Mucosa of rectum (tissue), 2 donors: Measurements from ENCODE around the gene MED6.

Experiments
- H3K27ac ChIP-seq, 2 donors: one replicate each; pipeline ENCODE4 v1.7.0; 2013; ENCODE audit warnings: inconsistent platforms in 2 of 2, low read depth in 2 of 2, low read length in 2 of 2
- H3K27me3 ChIP-seq, 2 donors: one replicate each; pipeline ENCODE4 v1.7.0; 2013; ENCODE audit warnings: low read length in 2 of 2; ENCODE audit not compliant: control insufficient read depth in 2 of 2, insufficient read depth in 2 of 2
- H3K36me3 ChIP-seq, 2 donors: one replicate each; pipeline ENCODE4 v1.7.0; 2013; ENCODE audit warnings: low read length in 2 of 2; ENCODE audit not compliant: control insufficient read depth in 2 of 2, insufficient read depth in 2 of 2
- H3K4me1 ChIP-seq, 2 donors: one replicate each; pipeline ENCODE4 v1.7.0; 2013; ENCODE audit warnings: low read length in 2 of 2, mild to moderate bottlenecking in 1 of 2; ENCODE audit not compliant: control insufficient read depth in 2 of 2, insufficient read depth in 2 of 2
- H3K4me3 ChIP-seq, 2 donors: one replicate each; pipeline ENCODE4 v1.7.0; 2013; ENCODE audit warnings: low read length in 2 of 2
- H3K9ac ChIP-seq, 2 donors: one replicate each; pipeline ENCODE4 v1.7.0; 2013; ENCODE audit warnings: low read length in 2 of 2, low read depth in 1 of 2, mild to moderate bottlenecking in 1 of 2
- H3K9me3 ChIP-seq, 2 donors: one replicate each; pipeline ENCODE4 v1.7.0; 2013; ENCODE audit warnings: low read length in 2 of 2; ENCODE audit not compliant: control insufficient read depth in 2 of 2
- donor health status: healthy.
- donor health status: Normal muscosa, but diverticular disease.

The MED6 gene

GRCh38 chr14:70638416-70638815 is 38.0 kb upstream of the MED6 start:
- Histone ChIP-seq H3K4me3 (no peak overlapping the region), H3K27ac (no peak overlapping the region), H3K36me3 (no peaks in the 10 kb centered on the region), H3K4me1 (peaks cover 8 to 11% of the 10 kb centered on the region in 2 donors), H3K9me3 (peaks cover 0 to 2% of the 10 kb centered on the region in 2 donors), H3K27me3 (peaks cover 7 to 18% of the 10 kb centered on the region in 2 donors), H3K9ac (no peak overlapping the region)

- Histone ChIP-seq H3K4me3 (no peak overlapping the region), H3K36me3 (no peaks in the 10 kb centered on the region), H3K27ac (no peak overlapping the region), H3K9ac (no peak overlapping the region), H3K4me1 (peaks cover 3 to 6% of the 10 kb centered on the region in 2 donors), H3K9me3 (peaks cover 0 to 2% of the 10 kb centered on the region in 2 donors), H3K27me3 (peaks cover 6 to 9% of the 10 kb centered on the region in 2 donors)
These were observed 35.6 kb upstream of the MED6 start for GRCh38 chr14:70635971-70636595.

DNA sequence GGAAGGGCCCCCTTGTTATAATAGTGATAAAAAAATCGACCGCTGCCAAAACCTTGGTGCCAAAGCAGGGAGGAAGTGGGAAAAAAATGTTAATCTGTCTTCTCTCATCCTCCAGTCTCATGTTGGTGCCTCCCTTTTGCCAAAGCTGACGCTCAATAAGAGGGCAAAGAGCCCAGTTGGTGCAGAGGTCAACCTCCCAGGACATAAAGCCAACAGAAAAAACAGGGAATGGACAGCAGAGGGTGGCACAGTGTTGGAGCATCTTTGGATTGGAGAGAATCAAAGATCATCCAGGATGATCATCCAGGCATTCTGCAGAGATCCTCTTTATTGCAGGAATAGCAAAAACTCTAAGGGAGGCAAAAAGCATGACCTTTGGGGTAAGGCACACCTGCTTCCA is 31.5 kb upstream of the MED6 start:
- no peaks in the 10 kb centered on the region for H3K4me1 ChIP-seq
- H3K27ac ChIP-seq: no peak overlapping the region
- no peak overlapping the region for H3K4me3 ChIP-seq
- H3K9ac ChIP-seq: no peak overlapping the region
- H3K27me3 ChIP-seq: no peaks in the 10 kb centered on the region
- no peaks in the 10 kb centered on the region for H3K36me3 ChIP-seq
- H3K9me3 ChIP-seq: peaks cover 0 to 2% of the 10 kb centered on the region in 2 donors

GRCh38 chr14:70624972-70625371 is 24.5 kb upstream of the MED6 start:
- Histone ChIP-seq H3K36me3 (no peaks in the 10 kb centered on the region), H3K4me1 (no peaks in the 10 kb centered on the region), H3K4me3 (no peak overlapping the region), H3K27me3 (no peaks in the 10 kb centered on the region), H3K27ac (no peak overlapping the region), H3K9me3 (peaks cover 0 to 4% of the 10 kb centered on the region in 2 donors), H3K9ac (no peak overlapping the region)

DNA sequence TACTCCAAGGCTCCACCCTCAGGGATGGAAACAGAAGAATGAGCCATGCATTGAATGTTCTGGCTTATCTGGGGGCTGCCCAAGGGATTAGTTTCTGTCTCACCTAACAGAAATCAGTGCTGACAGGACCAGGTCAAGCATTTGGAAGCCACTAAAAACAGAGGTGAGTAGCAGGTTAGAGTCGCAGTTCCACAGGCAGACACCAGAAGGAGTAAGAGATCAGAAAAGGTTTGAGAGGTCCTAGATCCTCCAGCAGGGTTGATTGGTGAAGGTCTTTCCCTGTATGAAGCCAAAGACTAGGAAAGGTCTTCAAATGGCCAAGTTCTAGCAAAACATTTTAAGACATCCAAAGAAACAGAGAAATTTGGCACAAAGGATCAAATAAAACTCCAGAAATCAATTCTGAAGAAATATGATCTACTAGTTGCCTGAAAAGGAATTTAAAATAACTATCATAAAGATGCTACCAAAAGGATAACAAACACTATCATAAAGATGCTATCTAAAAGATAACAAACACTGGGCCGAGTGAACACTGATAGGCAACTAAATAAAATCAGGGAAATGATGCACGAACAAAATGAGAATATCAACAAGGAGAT is 21.8 kb upstream of the MED6 start:
- H3K36me3 ChIP-seq: no peaks in the 10 kb centered on the region
- H3K4me1 ChIP-seq: no peaks in the 10 kb centered on the region
- H3K27ac ChIP-seq: no peak overlapping the region
- H3K27me3 ChIP-seq: no peaks in the 10 kb centered on the region
- H3K4me3 ChIP-seq: no peak overlapping the region
- H3K9me3 ChIP-seq: peaks cover 0 to 4% of the 10 kb centered on the region in 2 donors
- H3K9ac ChIP-seq: no peak overlapping the region

GRCh38 chr14:70619708-70620107 is 19.3 kb upstream of the MED6 start:
- Histone ChIP-seq H3K27me3 (no peaks in the 10 kb centered on the region), H3K36me3 (no peaks in the 10 kb centered on the region), H3K4me3 (no peak overlapping the region), H3K27ac (no peak overlapping the region), H3K9ac (no peak overlapping the region), H3K9me3 (peaks cover 0 to 4% of the 10 kb centered on the region in 2 donors), H3K4me1 (no peaks in the 10 kb centered on the region)

DNA sequence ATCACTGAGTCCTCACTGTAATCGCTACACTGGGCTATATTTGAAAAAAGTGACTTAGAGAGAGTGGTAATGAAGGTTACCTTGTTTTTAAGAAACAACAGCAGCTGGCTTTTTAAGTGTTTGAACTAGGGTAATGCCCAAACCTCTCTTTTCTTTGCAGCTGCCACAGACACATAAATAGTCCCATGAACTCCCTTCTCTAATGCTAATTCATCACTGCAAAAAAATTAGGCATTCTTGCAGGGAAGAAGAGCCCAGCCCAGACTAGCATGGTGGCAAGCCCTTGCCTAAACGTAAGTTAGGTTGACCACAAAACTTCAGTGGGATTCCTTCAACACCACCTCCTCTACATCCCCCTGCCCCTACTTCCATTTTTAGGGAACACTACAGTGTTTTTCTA is 17.9 kb upstream of the MED6 start:
- Histone ChIP-seq H3K9me3 (peaks cover 0 to 3% of the 10 kb centered on the region in 2 donors), H3K9ac (no peak overlapping the region), H3K36me3 (no peaks in the 10 kb centered on the region), H3K27me3 (no peaks in the 10 kb centered on the region), H3K4me1 (no peaks in the 10 kb centered on the region), H3K4me3 (no peak overlapping the region), H3K27ac (no peak overlapping the region)

GRCh38 chr14:70616646-70617045 is 16.2 kb upstream of the MED6 start:
- H3K27ac ChIP-seq: no peak overlapping the region
- H3K27me3 ChIP-seq: no peaks in the 10 kb centered on the region
- no peak overlapping the region for H3K4me3 ChIP-seq
- H3K9ac ChIP-seq: no peak overlapping the region
- H3K4me1 ChIP-seq: no peaks in the 10 kb centered on the region
- no peaks in the 10 kb centered on the region for H3K36me3 ChIP-seq
- H3K9me3 ChIP-seq: no peaks in the 10 kb centered on the region

DNA sequence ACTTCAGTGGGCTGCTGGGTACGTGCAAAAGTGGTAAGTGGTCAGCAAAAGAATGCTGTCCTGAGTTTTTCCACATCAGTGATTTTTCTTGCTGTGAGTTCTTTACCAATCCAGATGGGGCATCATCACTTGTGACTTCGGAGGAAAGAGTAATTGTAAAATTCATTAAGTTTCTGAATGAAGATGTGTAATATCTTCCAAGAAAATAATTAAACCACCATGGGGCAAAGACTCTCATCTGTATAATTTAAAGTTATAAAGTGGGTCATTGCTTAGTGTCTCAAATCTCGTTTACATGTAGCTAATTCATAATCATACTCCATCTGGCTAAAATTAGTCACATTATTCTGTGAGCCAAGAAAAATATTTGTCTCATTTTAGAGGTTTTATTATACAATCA is 10.8 kb upstream of the MED6 start:
- Histone ChIP-seq H3K4me1 (no peaks in the 10 kb centered on the region), H3K4me3 (no peak overlapping the region), H3K27ac (no peak overlapping the region), H3K27me3 (peaks cover 0 to 4% of the 10 kb centered on the region in 2 donors), H3K9ac (no peak overlapping the region), H3K9me3 (no peaks in the 10 kb centered on the region), H3K36me3 (no peaks in the 10 kb centered on the region)

- no peaks in the 10 kb centered on the region for H3K36me3 ChIP-seq
These were observed 1.8 kb upstream of the MED6 start for GRCh38 chr14:70602254-70602653.

More at GRCh38 chr14:70602254-70602653, 1.8 kb upstream of the MED6 start:
- peaks cover 11 to 16% of the 10 kb centered on the region in 2 donors for H3K4me1 ChIP-seq
- H3K4me3 ChIP-seq: no peak overlapping the region
- H3K9me3 ChIP-seq: no peaks in the 10 kb centered on the region
- H3K9ac ChIP-seq: no peak overlapping the region
- no peak overlapping the region for H3K27ac ChIP-seq
- peaks cover 0 to 7% of the 10 kb centered on the region in 2 donors for H3K27me3 ChIP-seq
